Natural killer cell treated with Interleukin-12 subunit alpha and Interleukin-12 subunit beta and Interleukin-15 and Interleukin-18, amount 100 ng/mL, for 72 hours (primary cell): ENCODE results near the gene GNAL. TPM values are rescaled to one million over a fixed set of nuclear protein-coding genes. Genes with fewer than 3 reads are reported as not detected.
"Not testable (repeated sequence)": the region's sequence is repeated elsewhere in the genome, so short reads cannot be mapped to it uniquely, and the experiment has no call there.

Source experiments
- ATAC-seq, 2 donors: fragments of 150-1000 bp; cut with Tn5 transposase in 1 of 2; sonication (Bioruptor Pico), chemical (Tn5 transposase) in 1 of 2; 2 replicates each; pipeline ENCODE4 v1.10.0; 2021
- DNase-seq: peaks from one replicate; pipeline ENCODE4 v3.0.0; 2022; ENCODE audit warnings: low spot score
- H3K27ac Mint-ChIP-seq, 2 donors: 1 replicate in 1 of 2; 2 replicates in 1 of 2; pipeline ENCODE4 v1.8.0; 2022; ENCODE audit warnings: mixed read lengths in 2 of 2, mild to moderate bottlenecking in 1 of 2, moderate library complexity in 1 of 2
- H3K27me3 Mint-ChIP-seq, 2 donors: 1 replicate in 1 of 2; 2 replicates in 1 of 2; pipeline ENCODE4 v1.8.0; 2022; ENCODE audit warnings: mixed read lengths in 2 of 2
- H3K36me3 Mint-ChIP-seq: one replicate; pipeline ENCODE4 v1.8.0; 2022; ENCODE audit warnings: mixed read lengths
- H3K4me1 Mint-ChIP-seq, 2 donors: 1 replicate in 1 of 2; 2 replicates in 1 of 2; pipeline ENCODE4 v1.8.0; 2022; ENCODE audit warnings: low read depth in 2 of 2, mixed read lengths in 2 of 2, mild to moderate bottlenecking in 1 of 2
- H3K4me3 Mint-ChIP-seq: one replicate; pipeline ENCODE4 v1.8.0; 2022; ENCODE audit warnings: mixed read lengths
- H3K9me3 Mint-ChIP-seq: 2 replicates; pipeline ENCODE4 v1.8.0; 2022; ENCODE audit warnings: mixed read lengths
- total RNA-seq, 2 donors: library from RNA; stranded (reverse); gene quantifications; one replicate each; pipeline ENCODE4 v1.2.3, GENCODE V29; 2022

GNAL gene
- total RNA-seq, 2 donors from 2014 or later = 1.2 TPM

GRCh38 chr18:11886577-11887110 is 197.6 kb downstream of the GNAL start:
- Mint-ChIP-seq H3K36me3 (peaks cover 4% of the 10 kb centered on the region), H3K27me3 (no peaks in the 10 kb centered on the region), H3K27ac (no peak overlapping the region), H3K9me3 (no peaks in the 10 kb centered on the region), H3K4me1 (peaks cover 0 to 2% of the 10 kb centered on the region in 2 donors), H3K4me3 (no peak overlapping the region)
- DNase-seq (no peak), ATAC-seq (no peak)

- H3K36me3 Mint-ChIP-seq = peaks cover 4% of the 10 kb centered on the region
- H3K4me1 Mint-ChIP-seq = peaks cover 0 to 2% of the 10 kb centered on the region in 2 donors
- ATAC-seq = no peak
- DNase-seq = no peak
- H3K27me3 Mint-ChIP-seq = no peaks in the 10 kb centered on the region
- H3K27ac Mint-ChIP-seq = no peak overlapping the region
- H3K4me3 Mint-ChIP-seq = no peak overlapping the region
- no peaks in the 10 kb centered on the region for H3K9me3 Mint-ChIP-seq
Measured at GRCh38 chr18:11887328-11888128, 198.5 kb downstream of the GNAL start.

GRCh38 chr18:11888726-11889125 is 199.7 kb downstream of the GNAL start:
- Mint-ChIP-seq H3K9me3 (no peaks in the 10 kb centered on the region), H3K4me1 (peaks cover 0 to 2% of the 10 kb centered on the region in 2 donors), H3K27ac (no peak overlapping the region), H3K4me3 (no peak overlapping the region), H3K36me3 (peaks cover 15% of the 10 kb centered on the region), H3K27me3 (no peaks in the 10 kb centered on the region)
- DNase-seq (no peak), ATAC-seq (no peak)

GRCh38 chr18:11889284-11889683 is 200.2 kb downstream of the GNAL start:
- ATAC-seq (no peak), DNase-seq (no peak)
- Mint-ChIP-seq H3K4me3 (no peak overlapping the region), H3K36me3 (peaks cover 13% of the 10 kb centered on the region), H3K27me3 (no peaks in the 10 kb centered on the region), H3K9me3 (no peaks in the 10 kb centered on the region), H3K4me1 (peaks cover 0 to 2% of the 10 kb centered on the region in 2 donors), H3K27ac (no peak overlapping the region)

- Mint-ChIP-seq H3K4me3 (no peak overlapping the region), H3K4me1 (no peaks in the 10 kb centered on the region), H3K27me3 (no peaks in the 10 kb centered on the region), H3K9me3 (no peaks in the 10 kb centered on the region), H3K27ac (no peak overlapping the region), H3K36me3 (peaks cover 11% of the 10 kb centered on the region)
- no peak for ATAC-seq
- DNase-seq = no peak
Measured at GRCh38 chr18:11891737-11892136, 202.7 kb downstream of the GNAL start.

GRCh38 chr18:11892438-11892837 is 203.4 kb downstream of the GNAL start:
- H3K27ac Mint-ChIP-seq, DNase-seq, H3K27me3 Mint-ChIP-seq, H3K4me3 Mint-ChIP-seq, ATAC-seq, H3K9me3 Mint-ChIP-seq, H3K4me1 Mint-ChIP-seq: not testable (repeated sequence)
- H3K36me3 Mint-ChIP-seq = peaks cover 14% of the 10 kb centered on the region

- H3K36me3 Mint-ChIP-seq = peaks cover 17% of the 10 kb centered on the region
- ATAC-seq = no peak
- no peak overlapping the region for H3K27ac Mint-ChIP-seq
- no peaks in the 10 kb centered on the region for H3K27me3 Mint-ChIP-seq
- no peak for DNase-seq
- H3K9me3 Mint-ChIP-seq = no peaks in the 10 kb centered on the region
- peaks cover 10 to 11% of the 10 kb centered on the region in 2 donors for H3K4me1 Mint-ChIP-seq
- no peak overlapping the region for H3K4me3 Mint-ChIP-seq
Measured at GRCh38 chr18:11897781-11898180, 208.7 kb downstream of the GNAL start.

GRCh38 chr18:11899063-11899462 is 210.0 kb downstream of the GNAL start:
- DNase-seq (no peak), ATAC-seq (peak; percentile 48 to 72)
- H3K4me3 Mint-ChIP-seq = no peak overlapping the region
- H3K36me3 Mint-ChIP-seq = peaks cover 12% of the 10 kb centered on the region
- no peaks in the 10 kb centered on the region for H3K9me3 Mint-ChIP-seq
- peak overlapping the region; percentile 19 to 75 for H3K27ac Mint-ChIP-seq
- H3K4me1 Mint-ChIP-seq = peaks cover 14 to 16% of the 10 kb centered on the region in 2 donors
- H3K27me3 Mint-ChIP-seq = no peaks in the 10 kb centered on the region

GRCh38 chr18:11901826-11902438 is 212.9 kb downstream of the GNAL start:
- H3K9me3 Mint-ChIP-seq = no peaks in the 10 kb centered on the region
- H3K27me3 Mint-ChIP-seq = no peaks in the 10 kb centered on the region
- no peak overlapping the region for H3K4me3 Mint-ChIP-seq
- H3K36me3 Mint-ChIP-seq = peaks cover 12% of the 10 kb centered on the region
- H3K27ac Mint-ChIP-seq = no peak overlapping the region
- H3K4me1 Mint-ChIP-seq = peaks cover 16 to 17% of the 10 kb centered on the region in 2 donors
- DNase-seq (no peak), ATAC-seq (no peak)

- Mint-ChIP-seq H3K27ac (no peak overlapping the region), H3K9me3 (no peaks in the 10 kb centered on the region), H3K36me3 (peaks cover 8% of the 10 kb centered on the region), H3K27me3 (no peaks in the 10 kb centered on the region), H3K4me3 (no peak overlapping the region), H3K4me1 (peaks cover 21 to 24% of the 10 kb centered on the region in 2 donors)
- no peak for ATAC-seq
- no peak for DNase-seq
Measured at GRCh38 chr18:11902522-11903292, 213.6 kb downstream of the GNAL start.

GRCh38 chr18:11905613-11906012 is 216.5 kb downstream of the GNAL start:
- ATAC-seq (no peak), DNase-seq (no peak)
- Mint-ChIP-seq H3K27ac (no peak overlapping the region), H3K36me3 (peaks cover 8% of the 10 kb centered on the region), H3K9me3 (no peaks in the 10 kb centered on the region), H3K4me1 (peaks cover 20 to 21% of the 10 kb centered on the region in 2 donors), H3K4me3 (no peak overlapping the region), H3K27me3 (no peaks in the 10 kb centered on the region)

GRCh38 chr18:11906176-11906575 is 217.1 kb downstream of the GNAL start:
- no peaks in the 10 kb centered on the region for H3K27me3 Mint-ChIP-seq
- peaks cover 8% of the 10 kb centered on the region for H3K36me3 Mint-ChIP-seq
- DNase-seq (no peak), ATAC-seq (no peak)
- no peak overlapping the region for H3K27ac Mint-ChIP-seq
- H3K4me3 Mint-ChIP-seq = no peak overlapping the region
- peaks cover 20 to 21% of the 10 kb centered on the region in 2 donors for H3K4me1 Mint-ChIP-seq
- H3K9me3 Mint-ChIP-seq = no peaks in the 10 kb centered on the region

GRCh38 chr18:11906926-11907874 is 218.1 kb downstream of the GNAL start:
- ATAC-seq (no peak), DNase-seq (no peak)
- Mint-ChIP-seq H3K4me3 (peak overlapping the region; percentile 92), H3K27me3 (no peaks in the 10 kb centered on the region), H3K36me3 (peaks cover 4% of the 10 kb centered on the region), H3K9me3 (no peaks in the 10 kb centered on the region), H3K27ac (peak overlapping the region; percentile 89 to 96), H3K4me1 (peaks cover 16 to 21% of the 10 kb centered on the region in 2 donors)
